ENCODE data around the gene CCDC180. TPM values are rescaled to one million over a fixed set of nuclear protein-coding genes. Genes with fewer than 3 reads are reported as not detected.

CCDC180 gene
- total RNA-seq, 2 donors from 2014 or later, result 4.9 to 10.9 TPM

DNA sequence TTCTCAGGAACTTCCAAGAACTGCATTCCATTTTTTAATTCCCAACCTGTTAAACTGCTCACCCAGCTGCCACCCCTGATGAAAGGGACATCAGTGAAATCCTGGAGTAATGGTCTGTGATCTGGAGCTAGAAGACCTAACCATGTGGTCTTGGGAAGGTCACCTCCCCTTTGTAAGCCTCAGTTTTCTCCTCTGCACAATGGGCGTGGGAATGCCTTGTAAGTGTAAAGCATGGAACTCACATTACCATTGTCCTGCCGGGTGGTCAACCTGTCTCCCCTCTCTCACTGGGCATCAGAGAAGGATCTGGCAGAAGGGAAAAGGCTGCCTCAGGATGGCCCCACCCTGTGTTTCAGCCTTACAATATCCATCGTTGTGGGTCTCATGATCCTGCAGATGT is 15.3 kb upstream of the CCDC180 start:
- Histone ChIP-seq H3K9ac (ENCODE audit: extremely low read depth, low read length, poor library complexity, severe bottlenecking) (no peak overlapping the region), H3K4me1 (ENCODE audit: control insufficient read depth, insufficient read depth, low read length) (peaks cover 5% of the 10 kb centered on the region), H3K27me3 (ENCODE audit: control insufficient read depth, insufficient read depth, low read length, poor library complexity, severe bottlenecking) (no peaks in the 10 kb centered on the region), H3K4me3 (ENCODE audit: low read length) (no peak overlapping the region), H3K9me3 (ENCODE audit: control insufficient read depth, low read length) (peaks cover 3% of the 10 kb centered on the region), H3K27ac (ENCODE audit: low read depth, low read length) (no peak overlapping the region), H3K36me3 (ENCODE audit: control insufficient read depth, insufficient read depth, low read length) (peaks cover 10% of the 10 kb centered on the region)
- DNase-seq, result no peak
- TF ChIP-seq CTCF (conservative IDR thresholded peaks at IDR 0.05), result no peak
- 90 to 100% methylated on average over 1 to 3 of the region's 3 CpGs for WGBS, 2 experiments (ENCODE audit: insufficient coverage in 1 of 2, insufficient read length in 1 of 2)
- Mint-ChIP-seq H3K9me3 (peaks cover 2% of the 10 kb centered on the region), H3K36me3 (ENCODE audit: low read depth) (peaks cover 40% of the 10 kb centered on the region), H3K27ac (no peak overlapping the region), H3K4me3 (no peak overlapping the region), H3K27me3 (ENCODE audit: insufficient read depth) (no peaks in the 10 kb centered on the region), H3K4me1 (peaks cover 12% of the 10 kb centered on the region)

DNA sequence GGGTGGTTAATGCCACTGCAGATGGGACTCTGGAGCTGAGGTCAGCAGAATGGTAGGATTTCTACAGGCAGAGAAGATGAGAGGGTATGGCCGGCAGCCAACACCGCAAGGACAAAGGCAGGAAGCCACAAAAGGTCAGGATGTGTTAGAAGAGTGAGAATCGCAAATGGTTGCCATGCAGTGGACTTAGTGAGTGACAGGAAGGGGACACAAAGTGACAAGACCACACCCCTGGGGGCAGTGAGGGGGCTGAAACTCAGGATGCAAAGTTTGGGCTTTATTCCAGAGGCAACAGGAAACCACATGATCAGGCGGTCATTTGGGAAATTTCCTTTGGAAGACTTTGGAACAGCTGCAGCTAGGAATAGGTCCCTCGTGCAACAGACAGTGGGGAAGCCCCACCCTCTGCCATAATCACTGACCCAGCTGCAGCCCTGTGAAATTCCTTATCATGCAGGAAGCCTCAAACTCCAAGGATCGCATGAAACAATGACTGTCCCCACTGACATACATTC is 14.2 kb upstream of the CCDC180 start:
- H3K9ac ChIP-seq (ENCODE audit: extremely low read depth, low read length, poor library complexity, severe bottlenecking), result no peak overlapping the region
- H3K27me3 ChIP-seq (ENCODE audit: control insufficient read depth, insufficient read depth, low read length, poor library complexity, severe bottlenecking), result no peaks in the 10 kb centered on the region
- peaks cover 39% of the 10 kb centered on the region for H3K36me3 Mint-ChIP-seq (ENCODE audit: low read depth)
- peaks cover 5% of the 10 kb centered on the region for H3K4me1 ChIP-seq (ENCODE audit: control insufficient read depth, insufficient read depth, low read length)
- no peaks in the 10 kb centered on the region for H3K27me3 Mint-ChIP-seq (ENCODE audit: insufficient read depth)
- peaks cover 10% of the 10 kb centered on the region for H3K36me3 ChIP-seq (ENCODE audit: control insufficient read depth, insufficient read depth, low read length)
- no peak overlapping the region for H3K27ac Mint-ChIP-seq
- no peak overlapping the region for H3K4me3 ChIP-seq (ENCODE audit: low read length)
- no peak for TF ChIP-seq CTCF (conservative IDR thresholded peaks at IDR 0.05)
- peaks cover 8% of the 10 kb centered on the region for H3K9me3 Mint-ChIP-seq
- peak; percentile 65 for DNase-seq
- H3K4me1 Mint-ChIP-seq, result peaks cover 12% of the 10 kb centered on the region
- peaks cover 14% of the 10 kb centered on the region for H3K9me3 ChIP-seq (ENCODE audit: control insufficient read depth, low read length)
- 79 to 89% methylated on average over 5 to 6 of the region's 6 CpGs for WGBS, 2 experiments (ENCODE audit: insufficient coverage in 1 of 2, insufficient read length in 1 of 2)
- H3K4me3 Mint-ChIP-seq, result no peak overlapping the region
- H3K27ac ChIP-seq (ENCODE audit: low read depth, low read length), result no peak overlapping the region

- H3K4me1 Mint-ChIP-seq, result peaks cover 12% of the 10 kb centered on the region
- WGBS, 2 experiments (ENCODE audit: insufficient coverage in 1 of 2, insufficient read length in 1 of 2), result 89 to 94% methylated on average over 2 to 6 of the region's 6 CpGs
Observed at GRCh38 chr9:97293818-97294217, 13.6 kb upstream of the CCDC180 start.

More at GRCh38 chr9:97293818-97294217, 13.6 kb upstream of the CCDC180 start:
- Mint-ChIP-seq H3K27ac (no peak overlapping the region), H3K27me3 (ENCODE audit: insufficient read depth) (no peaks in the 10 kb centered on the region), H3K9me3 (peaks cover 8% of the 10 kb centered on the region), H3K36me3 (ENCODE audit: low read depth) (peaks cover 33% of the 10 kb centered on the region), H3K4me3 (no peak overlapping the region)
- TF ChIP-seq CTCF (conservative IDR thresholded peaks at IDR 0.05), result no peak
- H3K9me3 ChIP-seq (ENCODE audit: control insufficient read depth, low read length), result peaks cover 20% of the 10 kb centered on the region
- H3K4me3 ChIP-seq (ENCODE audit: low read length), result no peak overlapping the region
- H3K27me3 ChIP-seq (ENCODE audit: control insufficient read depth, insufficient read depth, low read length, poor library complexity, severe bottlenecking), result no peaks in the 10 kb centered on the region
- peaks cover 10% of the 10 kb centered on the region for H3K36me3 ChIP-seq (ENCODE audit: control insufficient read depth, insufficient read depth, low read length)
- no peak overlapping the region for H3K9ac ChIP-seq (ENCODE audit: extremely low read depth, low read length, poor library complexity, severe bottlenecking)
- DNase-seq, result peak; percentile 73
- peaks cover 5% of the 10 kb centered on the region for H3K4me1 ChIP-seq (ENCODE audit: control insufficient read depth, insufficient read depth, low read length)
- H3K27ac ChIP-seq (ENCODE audit: low read depth, low read length), result no peak overlapping the region
